ENCODE data around the gene EPHB1. TPM values are rescaled to one million over a fixed set of nuclear protein-coding genes. Genes with fewer than 3 reads are reported as not detected.

EPHB1 gene
- total RNA-seq, 1 donor = 0.36 TPM

DNA sequence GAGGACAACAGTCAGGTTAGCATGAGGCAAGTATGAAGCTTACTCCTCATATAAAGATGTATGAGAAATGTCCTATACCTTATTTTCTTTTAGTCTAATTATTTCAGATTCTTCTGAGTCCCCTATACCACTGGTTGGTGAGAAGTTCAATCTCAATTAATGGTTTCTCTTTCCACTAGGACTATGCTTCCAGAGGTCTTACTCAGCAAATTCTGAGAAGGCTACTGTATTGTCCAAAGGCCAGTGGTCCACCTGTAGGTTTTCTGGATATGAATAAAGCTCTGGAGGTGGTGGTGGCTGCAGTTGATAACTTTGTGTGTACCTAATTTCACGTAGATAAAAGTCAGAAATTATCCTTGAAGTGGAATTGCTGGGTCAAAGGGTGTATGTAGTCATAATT is 149.4 kb downstream of the EPHB1 start:
- no peaks in the 10 kb centered on the region for H3K9me3 ChIP-seq (ENCODE audit: low read depth, low read length)
- no peak for DNase-seq (ENCODE audit: insufficient read length, low spot score, missing footprints)
- no peak overlapping the region for H3K4me2 ChIP-seq (ENCODE audit: insufficient read depth, low read length)
- no peaks in the 10 kb centered on the region for H3K4me1 ChIP-seq (ENCODE audit: insufficient read depth, low read length)
- no peaks in the 10 kb centered on the region for H4K20me1 ChIP-seq (ENCODE audit: insufficient read depth, low read length)
- H3K27ac ChIP-seq (ENCODE audit: low read depth, low read length) = no peak overlapping the region
- no peaks in the 10 kb centered on the region for H3K27me3 ChIP-seq (ENCODE audit: insufficient read depth, low read length)
- no peaks in the 10 kb centered on the region for H3K79me2 ChIP-seq (ENCODE audit: insufficient read depth, low read length)
- no peak overlapping the region for H2AFZ ChIP-seq (ENCODE audit: low read length)
- H3K36me3 ChIP-seq (ENCODE audit: insufficient read depth, low read length) = no peaks in the 10 kb centered on the region
- no peak overlapping the region for H3K4me3 ChIP-seq (ENCODE audit: insufficient read depth, low read length)
- TF ChIP-seq, protein P1, sequence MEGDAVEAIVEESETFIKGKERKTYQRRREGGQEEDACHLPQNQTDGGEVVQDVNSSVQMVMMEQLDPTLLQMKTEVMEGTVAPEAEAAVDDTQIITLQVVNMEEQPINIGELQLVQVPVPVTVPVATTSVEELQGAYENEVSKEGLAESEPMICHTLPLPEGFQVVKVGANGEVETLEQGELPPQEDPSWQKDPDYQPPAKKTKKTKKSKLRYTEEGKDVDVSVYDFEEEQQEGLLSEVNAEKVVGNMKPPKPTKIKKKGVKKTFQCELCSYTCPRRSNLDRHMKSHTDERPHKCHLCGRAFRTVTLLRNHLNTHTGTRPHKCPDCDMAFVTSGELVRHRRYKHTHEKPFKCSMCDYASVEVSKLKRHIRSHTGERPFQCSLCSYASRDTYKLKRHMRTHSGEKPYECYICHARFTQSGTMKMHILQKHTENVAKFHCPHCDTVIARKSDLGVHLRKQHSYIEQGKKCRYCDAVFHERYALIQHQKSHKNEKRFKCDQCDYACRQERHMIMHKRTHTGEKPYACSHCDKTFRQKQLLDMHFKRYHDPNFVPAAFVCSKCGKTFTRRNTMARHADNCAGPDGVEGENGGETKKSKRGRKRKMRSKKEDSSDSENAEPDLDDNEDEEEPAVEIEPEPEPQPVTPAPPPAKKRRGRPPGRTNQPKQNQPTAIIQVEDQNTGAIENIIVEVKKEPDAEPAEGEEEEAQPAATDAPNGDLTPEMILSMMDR (IDR thresholded peaks at IDR 0.05; ENCODE audit: extremely low read depth, low read depth, low read length) = no peak

DNA sequence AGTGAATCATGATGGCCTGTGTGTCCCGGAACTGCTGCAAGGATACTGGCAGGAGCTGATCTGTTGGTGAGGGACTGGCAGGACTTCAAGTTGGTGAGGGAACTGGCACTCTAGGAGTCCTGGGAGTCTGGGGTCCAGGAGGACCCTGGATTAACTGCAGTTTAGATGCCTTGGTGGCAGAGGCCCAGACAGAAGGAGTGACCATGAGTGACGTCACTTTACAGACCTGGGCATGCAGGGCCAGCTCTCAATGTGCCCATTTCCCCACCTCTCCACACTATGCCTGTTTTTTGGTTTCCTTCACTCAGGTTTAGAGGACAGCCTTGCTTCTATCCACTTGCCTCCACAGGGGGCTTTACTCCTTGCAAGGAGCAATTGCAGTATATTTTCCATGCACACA is 154.1 kb downstream of the EPHB1 start:
- Histone ChIP-seq H3K27me3 (ENCODE audit: insufficient read depth, low read length) (no peaks in the 10 kb centered on the region), H3K4me3 (ENCODE audit: insufficient read depth, low read length) (no peak overlapping the region), H3K4me2 (ENCODE audit: insufficient read depth, low read length) (no peak overlapping the region)

DNA sequence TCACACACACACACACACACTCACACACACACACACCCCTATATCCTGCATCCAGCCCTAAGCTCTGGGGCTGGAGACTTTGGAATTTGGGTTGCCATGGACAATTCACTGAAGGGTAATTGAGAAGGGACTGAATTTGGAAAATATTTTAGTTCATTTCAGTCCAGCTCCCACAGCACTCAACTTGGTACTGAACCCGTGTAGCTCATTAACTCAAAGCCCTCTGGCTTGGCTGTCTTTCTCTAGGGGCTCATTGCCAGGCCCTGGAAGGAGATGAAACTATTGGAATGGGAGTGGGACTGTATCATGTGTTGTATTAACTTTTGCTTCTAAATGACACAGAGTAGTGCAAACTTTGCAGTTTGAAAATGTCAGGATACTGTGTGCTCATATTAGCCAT is 157.3 kb downstream of the EPHB1 start:
- H2AFZ ChIP-seq (ENCODE audit: low read length) = no peak overlapping the region
- TF ChIP-seq, protein P1 (IDR thresholded peaks at IDR 0.05; ENCODE audit: extremely low read depth, low read depth, low read length) = no peak

More for the DNA sequence above, 154.1 kb downstream of the EPHB1 start:
- Histone ChIP-seq H3K27ac (ENCODE audit: low read depth, low read length) (no peak overlapping the region), H3K4me1 (ENCODE audit: insufficient read depth, low read length) (no peaks in the 10 kb centered on the region), H4K20me1 (ENCODE audit: insufficient read depth, low read length) (no peaks in the 10 kb centered on the region), H3K9me3 (ENCODE audit: low read depth, low read length) (no peaks in the 10 kb centered on the region), H3K36me3 (ENCODE audit: insufficient read depth, low read length) (no peaks in the 10 kb centered on the region), H2AFZ (ENCODE audit: low read length) (no peak overlapping the region), H3K79me2 (ENCODE audit: insufficient read depth, low read length) (no peaks in the 10 kb centered on the region)
- DNase-seq (ENCODE audit: insufficient read length, low spot score, missing footprints) = no peak
- TF ChIP-seq, protein P1 (IDR thresholded peaks at IDR 0.05; ENCODE audit: extremely low read depth, low read depth, low read length) = no peak

DNA sequence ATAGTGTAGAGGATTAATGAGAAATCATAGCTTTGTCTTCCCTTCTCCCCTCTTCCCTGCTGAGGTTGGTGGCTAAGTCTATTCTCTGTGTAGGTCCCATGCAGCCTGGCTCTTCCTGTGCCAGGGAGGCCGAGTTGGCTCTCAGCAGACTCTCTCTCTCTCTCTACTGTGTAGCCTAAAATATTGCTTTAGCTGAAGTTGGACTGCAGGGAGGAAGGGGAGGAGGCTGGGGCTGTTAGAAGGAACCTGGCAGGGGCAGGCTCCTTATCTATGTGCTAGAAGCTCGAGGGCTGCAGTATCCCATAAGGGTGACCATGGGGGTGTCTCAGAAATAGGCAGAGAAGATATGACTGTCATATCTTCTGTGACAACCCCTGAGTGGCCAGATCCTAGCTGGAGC is 160.8 kb downstream of the EPHB1 start:
- Histone ChIP-seq H3K36me3 (ENCODE audit: insufficient read depth, low read length) (no peaks in the 10 kb centered on the region), H4K20me1 (ENCODE audit: insufficient read depth, low read length) (no peaks in the 10 kb centered on the region), H3K27me3 (ENCODE audit: insufficient read depth, low read length) (no peaks in the 10 kb centered on the region), H3K27ac (ENCODE audit: low read depth, low read length) (no peak overlapping the region), H3K4me1 (ENCODE audit: insufficient read depth, low read length) (no peaks in the 10 kb centered on the region), H3K4me3 (ENCODE audit: insufficient read depth, low read length) (no peak overlapping the region), H3K4me2 (ENCODE audit: insufficient read depth, low read length) (no peak overlapping the region), H3K9me3 (ENCODE audit: low read depth, low read length) (no peaks in the 10 kb centered on the region), H3K79me2 (ENCODE audit: insufficient read depth, low read length) (no peaks in the 10 kb centered on the region), H2AFZ (ENCODE audit: low read length) (no peak overlapping the region)
- TF ChIP-seq, protein P1 (IDR thresholded peaks at IDR 0.05; ENCODE audit: extremely low read depth, low read depth, low read length) = no peak
- DNase-seq (ENCODE audit: insufficient read length, low spot score, missing footprints) = no peak

More for the DNA sequence above, 157.3 kb downstream of the EPHB1 start:
- no peaks in the 10 kb centered on the region for H3K4me1 ChIP-seq (ENCODE audit: insufficient read depth, low read length)
- DNase-seq (ENCODE audit: insufficient read length, low spot score, missing footprints) = no peak
- H3K4me3 ChIP-seq (ENCODE audit: insufficient read depth, low read length) = no peak overlapping the region
- no peaks in the 10 kb centered on the region for H4K20me1 ChIP-seq (ENCODE audit: insufficient read depth, low read length)
- no peaks in the 10 kb centered on the region for H3K27me3 ChIP-seq (ENCODE audit: insufficient read depth, low read length)
- no peaks in the 10 kb centered on the region for H3K79me2 ChIP-seq (ENCODE audit: insufficient read depth, low read length)
- no peak overlapping the region for H3K27ac ChIP-seq (ENCODE audit: low read depth, low read length)
- no peaks in the 10 kb centered on the region for H3K36me3 ChIP-seq (ENCODE audit: insufficient read depth, low read length)
- no peak overlapping the region for H3K4me2 ChIP-seq (ENCODE audit: insufficient read depth, low read length)
- H3K9me3 ChIP-seq (ENCODE audit: low read depth, low read length) = no peaks in the 10 kb centered on the region

Data from osteoblast (primary cell).